NCI-H146 (cell line): ENCODE data around the gene FUT2.
"Not testable (repeated sequence)": the region's sequence is repeated elsewhere in the genome, so short reads cannot be mapped to it uniquely, and the experiment has no call there.

ENCODE experiments used
- DNase-seq: peaks from one replicate; lab custom pipeline; 2025; lab: John Stamatoyannopoulos, UW

Gene FUT2

DNA sequence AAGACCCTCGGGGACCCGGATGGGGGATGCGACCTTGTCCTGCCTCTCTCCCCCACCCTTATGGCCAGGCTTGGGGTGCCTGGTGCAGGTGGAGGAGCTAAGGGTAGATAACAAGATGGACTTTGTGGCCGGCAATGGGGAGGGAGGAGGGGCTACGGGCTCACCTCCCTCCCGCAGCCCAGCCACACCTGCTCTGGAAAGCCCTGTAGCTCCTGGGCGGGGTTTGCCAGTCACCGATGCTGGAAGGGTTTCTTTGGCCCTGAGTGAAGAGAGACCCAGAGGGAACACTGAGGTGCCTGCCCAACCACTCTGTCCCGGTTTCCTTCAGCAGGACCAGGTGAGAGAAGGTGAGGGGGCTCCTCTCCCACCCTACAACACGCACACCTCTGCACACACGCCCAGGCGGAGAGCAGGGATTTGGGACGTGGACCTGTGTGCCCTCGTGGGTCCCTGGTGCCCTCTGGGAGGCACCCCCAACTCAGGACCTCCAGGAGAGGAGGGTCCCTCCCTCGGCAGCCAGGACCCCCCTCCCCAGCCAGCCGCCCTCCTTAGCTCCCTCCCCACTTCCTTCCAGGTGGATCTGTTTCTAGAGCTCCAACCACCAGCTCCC, at the start of gene FUT2:
FUT2 (plus strand) TSS at position 229 of the 610 bp plus-strand sequence. CDS start 6,986 bp downstream, outside the sequence.
- peak; percentile 73 for DNase-seq

DNA sequence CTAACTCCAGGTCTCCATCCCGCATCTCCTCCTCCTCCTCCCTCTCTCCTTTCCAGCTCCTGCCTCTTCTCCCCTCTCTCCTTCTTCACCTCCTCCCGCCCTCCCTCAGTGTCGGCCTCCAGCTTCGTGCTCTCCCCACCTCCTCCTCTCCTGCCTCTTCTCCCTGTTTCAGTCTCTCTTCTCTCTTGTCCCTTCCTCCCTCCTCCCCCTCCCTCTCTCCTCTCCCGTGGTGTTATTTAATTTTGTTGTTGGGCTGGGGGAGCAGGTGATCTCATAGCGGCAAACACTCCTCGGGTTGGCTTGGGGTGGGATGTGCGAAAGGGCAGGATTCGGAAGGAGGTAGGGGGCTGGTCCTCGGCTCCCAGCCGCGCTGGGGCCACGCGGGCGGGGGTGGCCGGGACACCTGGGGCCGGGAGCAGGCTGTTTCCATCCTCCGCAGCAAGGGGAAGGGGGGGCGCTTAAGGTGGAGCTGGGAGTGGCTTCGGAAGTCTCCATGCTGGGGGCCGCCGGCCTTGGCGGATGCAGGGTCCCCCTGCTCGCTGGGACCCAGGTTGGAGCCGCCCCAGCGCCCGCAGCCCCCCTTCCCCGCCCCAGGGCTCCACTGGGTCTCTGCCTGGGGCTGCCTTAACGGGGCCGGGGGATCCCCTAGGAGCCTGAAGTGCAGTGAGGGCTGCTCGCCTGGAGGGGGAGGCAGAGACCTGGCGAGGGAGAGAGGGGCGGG, 49.6 kb upstream of the FUT2 start, which contains the start of gene CA11:
CA11 (minus strand) TSS at position 187 of the 721 bp plus-strand sequence. CDS start 555 bp downstream, outside the sequence.
- DNase-seq: peak; percentile 89

DNA sequence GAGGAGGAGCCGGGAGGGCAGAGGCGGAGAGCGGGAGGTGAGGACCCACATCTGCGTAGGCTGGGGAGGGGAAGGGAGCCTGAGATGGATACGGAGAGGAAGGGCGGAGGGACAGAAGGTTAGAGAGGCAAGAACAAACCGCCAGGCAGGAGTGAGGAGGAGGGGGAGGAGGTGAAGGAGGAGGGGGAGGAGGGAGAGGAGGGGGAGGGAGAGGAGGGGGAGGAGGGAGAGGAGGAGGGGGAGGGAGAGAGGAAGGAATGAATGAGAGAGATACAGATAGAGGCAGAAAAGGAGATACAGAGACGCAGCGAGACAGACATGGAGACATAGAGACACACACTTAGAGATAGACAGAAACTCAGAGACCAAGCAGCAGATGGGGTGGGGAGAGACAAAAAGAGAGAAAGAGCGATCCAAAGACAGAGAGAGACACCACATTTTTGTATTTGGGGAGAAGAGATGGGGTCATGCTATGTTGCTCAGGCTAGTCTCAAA, 49.0 kb upstream of the FUT2 start:
- DNase-seq: peak; percentile 94

GRCh38 chr19:48648134-48648533, 47.6 kb upstream of the FUT2 start:
- DNase-seq: no peak

DNA sequence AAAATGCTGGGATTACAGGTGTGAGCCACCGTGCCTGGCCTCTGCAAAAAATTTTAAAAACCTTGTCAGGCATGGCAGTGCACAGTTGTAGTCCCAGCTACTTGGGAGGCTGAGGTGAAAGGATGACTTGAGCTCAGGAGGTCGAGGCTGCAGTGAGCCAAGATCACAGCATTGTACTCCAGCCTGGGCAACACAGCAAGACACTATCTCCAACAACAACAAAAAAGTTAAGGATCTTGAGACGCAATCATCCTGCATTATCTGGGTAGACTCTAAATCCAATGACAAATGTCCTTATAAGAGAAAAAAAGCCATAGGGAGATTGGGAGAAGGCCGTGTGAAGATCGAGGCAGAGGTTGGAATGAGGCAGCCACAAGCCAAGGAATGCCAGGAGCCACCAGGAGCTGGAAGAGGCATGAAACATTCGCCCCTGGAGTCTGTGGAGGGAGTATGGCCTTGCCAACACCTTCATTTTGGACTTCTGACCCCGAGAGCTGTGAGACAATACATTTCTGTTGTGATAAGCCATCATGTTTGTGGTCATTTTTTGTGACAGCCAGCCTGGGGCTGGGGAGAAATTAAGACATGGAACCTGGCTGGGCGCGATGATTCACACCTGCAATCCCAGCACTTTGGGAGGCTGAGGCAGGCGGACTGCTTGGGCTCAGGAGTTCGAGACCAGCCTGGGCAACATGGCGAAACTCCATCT, 44.6 kb upstream of the FUT2 start:
- no peak for DNase-seq

- DNase-seq: no peak
These were observed 44.1 kb upstream of the FUT2 start for GRCh38 chr19:48651683-48652048.

DNA sequence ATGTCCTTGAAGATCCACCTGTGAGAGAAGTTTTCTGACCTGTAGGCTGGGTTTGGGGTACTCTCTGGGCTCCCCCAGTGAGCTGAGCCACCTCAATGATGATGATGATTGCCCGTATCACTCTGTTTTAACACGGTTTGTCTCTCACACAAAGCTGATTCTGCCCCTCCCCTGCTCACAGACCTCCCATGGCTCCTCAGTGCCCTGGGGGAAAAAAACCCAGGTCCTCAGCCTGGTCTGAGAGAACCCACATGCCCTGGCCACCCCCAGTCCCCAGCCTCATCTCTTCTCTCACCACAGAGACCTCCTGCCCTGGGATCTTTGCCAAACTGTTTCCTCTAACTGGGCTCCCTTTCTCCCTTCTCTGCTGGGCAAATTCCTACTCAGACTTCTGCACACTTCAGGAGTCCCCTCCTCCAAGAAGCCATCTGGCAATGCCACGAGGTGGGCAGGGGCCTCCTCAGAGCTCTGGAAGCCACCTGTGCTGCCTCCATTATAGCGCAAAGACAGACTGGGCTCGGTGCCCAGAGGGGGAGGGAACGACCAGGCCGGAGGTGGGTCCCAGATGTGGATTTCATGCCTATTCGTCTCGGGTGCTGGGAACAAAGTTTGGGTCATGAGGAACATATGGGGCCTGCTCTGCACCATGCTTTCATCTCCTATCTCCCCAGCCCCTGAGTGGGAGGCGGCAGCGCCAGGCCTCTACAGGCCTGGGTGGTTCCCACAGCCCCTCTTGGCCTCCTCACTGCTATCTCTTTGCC, 41.3 kb upstream of the FUT2 start:
- no peak for DNase-seq

GRCh38 chr19:48656840-48657474, 38.8 kb upstream of the FUT2 start:
- DNase-seq: no peak

DNA sequence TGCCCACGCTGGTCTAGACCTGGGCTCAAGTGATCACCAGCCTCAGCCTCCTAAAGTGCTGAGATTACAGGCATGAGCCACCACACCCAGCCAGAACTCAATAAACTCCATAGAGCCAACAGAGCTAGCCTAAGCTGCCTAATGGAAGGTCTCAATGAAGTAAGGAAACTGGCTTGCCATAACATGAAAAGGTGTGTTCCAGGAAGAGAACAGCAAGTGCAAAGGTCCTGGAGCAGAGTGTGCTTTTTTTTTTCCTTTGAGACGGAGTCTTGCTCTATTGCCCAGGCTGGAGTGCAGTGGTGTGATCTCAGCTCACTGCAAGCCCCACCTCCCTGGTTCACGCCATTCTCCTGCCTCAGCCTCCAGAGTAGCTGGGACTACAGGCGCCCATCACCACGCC, 37.9 kb upstream of the FUT2 start:
- not testable (repeated sequence) for DNase-seq

DNA sequence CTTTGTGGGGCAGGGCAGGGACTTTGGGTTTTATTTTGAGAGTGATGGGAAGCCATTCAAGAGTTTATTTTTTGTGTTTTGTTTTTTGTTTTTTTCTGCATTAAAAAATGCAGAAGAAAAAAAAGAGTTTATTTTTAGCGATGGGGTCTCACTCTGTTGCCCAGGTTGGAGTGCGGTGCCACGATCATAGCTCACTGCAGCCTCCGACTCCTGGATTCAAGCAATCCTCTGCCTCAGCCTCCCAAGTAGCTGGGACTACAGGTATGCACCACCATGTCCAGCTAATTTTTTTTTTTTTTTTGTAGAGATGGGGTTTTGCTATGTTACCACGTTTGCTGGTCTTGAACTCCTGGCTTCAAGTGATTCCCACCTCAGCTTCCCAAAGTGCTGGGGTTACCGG, 37.3 kb upstream of the FUT2 start:
- no peak for DNase-seq

DNA sequence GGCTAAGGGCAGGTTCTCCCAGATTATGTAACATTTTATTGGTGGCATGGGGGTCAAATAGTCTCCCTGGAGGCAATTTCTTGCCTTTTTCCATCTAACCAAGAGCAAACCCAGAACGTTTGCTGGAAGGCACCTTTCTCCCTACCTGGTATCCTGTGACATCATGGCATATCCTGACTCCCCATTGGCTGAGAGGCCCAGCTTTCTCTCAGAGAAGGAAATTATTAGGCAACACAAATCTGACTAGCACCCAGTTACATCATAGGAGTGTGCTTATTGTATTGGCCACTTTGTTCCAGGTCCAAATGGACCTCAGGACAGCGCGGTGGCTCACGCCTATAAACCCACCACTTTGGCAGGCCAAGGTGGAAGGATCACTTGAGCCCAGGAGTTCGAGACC, 36.0 kb upstream of the FUT2 start:
- no peak for DNase-seq

GRCh38 chr19:48660852-48661710, 34.7 kb upstream of the FUT2 start:
- DNase-seq: peak; percentile 49

GRCh38 chr19:48661711-48662090, 34.1 kb upstream of the FUT2 start:
- DNase-seq: no peak

- no peak for DNase-seq
These were observed 32.1 kb upstream of the FUT2 start for GRCh38 chr19:48663667-48664066.

GRCh38 chr19:48664476-48664875, 31.3 kb upstream of the FUT2 start:
- no peak for DNase-seq

DNA sequence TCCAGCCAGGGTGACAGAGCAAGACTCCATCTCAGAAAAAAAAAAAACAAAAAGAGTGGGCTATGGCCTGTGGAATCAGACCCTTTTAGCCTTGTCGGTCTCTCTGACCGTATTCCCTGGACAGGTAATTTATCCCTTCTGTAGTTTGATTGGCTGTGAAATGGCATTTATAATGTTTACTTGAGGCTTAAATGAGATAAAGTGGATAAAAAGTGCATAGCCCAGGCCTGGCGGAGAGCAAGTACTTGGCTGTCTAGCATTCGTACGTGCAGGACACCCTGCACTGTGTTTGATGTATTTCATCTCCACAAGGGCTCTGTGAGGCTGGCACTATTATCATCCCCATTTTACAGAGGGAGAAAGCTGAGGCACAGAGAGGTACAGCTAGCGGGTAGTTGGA, 30.0 kb upstream of the FUT2 start:
- DNase-seq: no peak

DNA sequence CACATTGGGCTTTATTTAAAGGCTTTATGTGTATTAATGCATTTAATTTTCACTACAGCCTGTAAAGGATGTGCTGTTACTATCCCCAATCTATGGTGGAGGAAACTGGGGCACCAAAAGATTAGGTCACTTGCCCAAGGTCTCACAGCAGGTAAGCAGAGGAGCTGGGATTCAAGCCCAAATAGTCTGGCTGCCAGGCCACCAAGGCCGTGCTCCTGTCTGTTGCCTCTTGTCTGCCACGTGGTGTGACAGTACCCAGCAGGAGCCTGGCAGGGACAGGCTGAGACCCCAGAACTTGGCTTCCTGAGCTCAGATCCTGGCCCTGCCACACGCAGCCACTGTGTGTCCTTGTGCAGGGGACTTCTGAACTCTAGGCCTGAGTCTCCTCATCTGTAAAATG, 27.4 kb upstream of the FUT2 start:
- no peak for DNase-seq

GRCh38 chr19:48668761-48669160, 27.0 kb upstream of the FUT2 start:
- DNase-seq: no peak

DNA sequence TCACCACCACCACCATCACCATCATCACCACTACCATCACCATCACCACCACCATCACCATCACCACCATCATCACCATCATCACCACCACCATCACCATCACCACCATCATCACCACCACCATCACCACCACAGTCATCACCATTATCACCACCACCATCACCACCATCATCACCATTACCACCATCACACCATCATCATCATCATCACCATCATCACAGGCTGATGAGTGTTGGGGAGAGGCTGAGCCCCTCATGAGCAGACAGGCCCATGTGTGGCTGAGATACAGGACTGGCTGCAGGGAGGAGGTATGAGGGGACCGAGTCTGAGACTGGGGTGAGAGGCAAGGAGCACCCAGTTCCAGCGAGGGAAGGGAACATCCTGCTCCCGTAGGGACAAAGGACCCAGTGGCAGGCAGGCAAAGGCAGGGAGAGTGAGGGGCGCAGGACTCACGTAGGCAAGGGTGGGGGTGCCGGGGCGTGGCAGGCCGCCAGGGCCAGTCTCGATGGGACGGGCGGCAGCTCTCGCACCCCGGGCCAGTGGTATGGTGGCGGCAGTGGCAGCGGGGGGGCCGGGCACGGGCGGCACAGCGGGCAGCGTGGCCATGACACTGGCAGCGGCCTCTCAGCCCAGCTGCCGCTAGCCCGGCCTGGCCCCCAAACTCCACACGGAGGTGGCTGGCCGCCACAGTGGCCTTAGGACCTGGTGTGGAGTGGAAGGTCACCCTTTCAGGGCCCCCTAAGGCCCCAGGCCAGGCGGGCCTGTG, 25.7 kb upstream of the FUT2 start:
- DNase-seq: no peak
